ENCODE data around the gene DOCK3.

Gene DOCK3

DNA sequence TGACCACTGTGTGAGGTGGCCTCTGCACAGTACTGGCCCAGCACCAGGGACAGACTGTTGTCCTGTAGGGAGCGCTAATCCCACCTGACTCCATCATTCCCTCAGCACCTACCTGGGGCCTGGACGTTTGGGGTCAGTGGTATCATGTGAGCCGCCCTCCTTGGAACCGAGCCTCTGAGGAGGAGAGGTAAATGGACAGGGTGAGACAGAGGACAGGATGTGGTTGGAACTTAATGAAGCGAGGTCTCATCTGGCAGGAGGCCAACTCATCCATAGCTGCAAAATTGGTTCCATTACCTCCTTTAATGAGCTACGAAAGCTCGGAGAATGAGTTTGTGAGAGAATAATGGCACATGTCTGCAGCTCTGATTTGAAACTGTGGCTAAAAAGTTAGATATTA lies 43.9 kb upstream of the DOCK3 start:
- Histone ChIP-seq H3K9me2 (replicated peaks; ENCODE audit: control insufficient read depth, low read length) (no peaks in the 10 kb centered on the region), H4K20me1 (ENCODE audit: control insufficient read depth, insufficient read depth, low read depth, low read length) (no peaks in the 10 kb centered on the region), H3K27me3 (ENCODE audit: control insufficient read depth, low read length) (no peaks in the 10 kb centered on the region), H3K4me3 (ENCODE audit: low read length) (no peak overlapping the region), H3K79me2 (ENCODE audit: control insufficient read depth, low read length) (no peaks in the 10 kb centered on the region), H3K9me3 (ENCODE audit: control insufficient read depth, insufficient read depth, low read length) (no peaks in the 10 kb centered on the region), H3K4me2 (ENCODE audit: low read length) (no peak overlapping the region), H3K27ac (ENCODE audit: low read depth, low read length) (no peak overlapping the region), H3F3A (ENCODE audit: control insufficient read depth, insufficient read depth) (no peaks in the 10 kb centered on the region), H3K4me1 (ENCODE audit: control insufficient read depth, low read length) (peaks cover 12% of the 10 kb centered on the region), H3K36me3 (ENCODE audit: control insufficient read depth, low read length) (no peaks in the 10 kb centered on the region)
- no peak for TF ChIP-seq CTCF (IDR thresholded peaks at IDR 0.05; ENCODE audit: low read depth, low read length, poor library complexity, severe bottlenecking)
- TF ChIP-seq EZH2phosphoT487 (IDR thresholded peaks at IDR 0.05; ENCODE audit: borderline replicate concordance, low read length) = no peak

DNA sequence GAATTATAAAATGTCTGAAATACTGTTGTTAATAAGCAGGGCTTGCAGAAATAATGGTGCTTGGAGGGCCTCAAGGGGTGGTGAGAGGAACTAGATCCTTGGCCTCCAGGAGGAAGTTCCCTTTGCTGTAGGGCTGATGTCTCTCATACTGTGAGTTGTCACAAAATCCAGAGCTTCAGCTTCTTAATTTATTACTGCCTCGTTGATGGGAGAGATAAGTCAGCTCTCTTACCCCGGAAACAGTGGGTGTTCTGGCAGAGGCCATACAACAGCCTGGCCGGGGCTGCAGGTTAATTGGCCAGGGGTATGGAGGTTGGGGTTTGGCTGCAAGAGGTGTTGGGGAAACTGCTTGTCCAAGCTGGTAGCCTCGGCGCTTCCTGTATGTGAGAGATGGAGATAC lies 42.3 kb upstream of the DOCK3 start:
- H3K79me2 ChIP-seq (ENCODE audit: control insufficient read depth, low read length) = no peaks in the 10 kb centered on the region
- H3K4me3 ChIP-seq (ENCODE audit: low read length) = no peak overlapping the region
- H3K36me3 ChIP-seq (ENCODE audit: control insufficient read depth, low read length) = no peaks in the 10 kb centered on the region
- no peaks in the 10 kb centered on the region for H3K27me3 ChIP-seq (ENCODE audit: control insufficient read depth, low read length)
- H3K27ac ChIP-seq (ENCODE audit: low read depth, low read length) = no peak overlapping the region
- H4K20me1 ChIP-seq (ENCODE audit: control insufficient read depth, insufficient read depth, low read depth, low read length) = no peaks in the 10 kb centered on the region
- peaks cover 12% of the 10 kb centered on the region for H3K4me1 ChIP-seq (ENCODE audit: control insufficient read depth, low read length)
- no peaks in the 10 kb centered on the region for H3F3A ChIP-seq (ENCODE audit: control insufficient read depth, insufficient read depth)
- no peaks in the 10 kb centered on the region for H3K9me3 ChIP-seq (ENCODE audit: control insufficient read depth, insufficient read depth, low read length)
- H3K4me2 ChIP-seq (ENCODE audit: low read length) = no peak overlapping the region
- no peak for TF ChIP-seq CTCF (IDR thresholded peaks at IDR 0.05; ENCODE audit: low read depth, low read length, poor library complexity, severe bottlenecking)
- H3K9me2 ChIP-seq (replicated peaks; ENCODE audit: control insufficient read depth, low read length) = no peaks in the 10 kb centered on the region

GRCh38 chr3:50633230-50633790 lies 41.4 kb upstream of the DOCK3 start:
- Histone ChIP-seq H3K27ac (ENCODE audit: low read depth, low read length) (no peak overlapping the region), H4K20me1 (ENCODE audit: control insufficient read depth, insufficient read depth, low read depth, low read length) (no peaks in the 10 kb centered on the region), H3K4me3 (ENCODE audit: low read length) (no peak overlapping the region), H3K36me3 (ENCODE audit: control insufficient read depth, low read length) (no peaks in the 10 kb centered on the region), H3K9me2 (replicated peaks; ENCODE audit: control insufficient read depth, low read length) (no peaks in the 10 kb centered on the region), H3K27me3 (ENCODE audit: control insufficient read depth, low read length) (no peaks in the 10 kb centered on the region), H3K9me3 (ENCODE audit: control insufficient read depth, insufficient read depth, low read length) (no peaks in the 10 kb centered on the region), H3K79me2 (ENCODE audit: control insufficient read depth, low read length) (no peaks in the 10 kb centered on the region), H3K4me1 (ENCODE audit: control insufficient read depth, low read length) (peaks cover 12% of the 10 kb centered on the region), H3K4me2 (ENCODE audit: low read length) (no peak overlapping the region), H3F3A (ENCODE audit: control insufficient read depth, insufficient read depth) (no peaks in the 10 kb centered on the region)
- TF ChIP-seq EZH2phosphoT487 (IDR thresholded peaks at IDR 0.05; ENCODE audit: borderline replicate concordance, low read length) (no peak), CTCF (IDR thresholded peaks at IDR 0.05; ENCODE audit: low read depth, low read length, poor library complexity, severe bottlenecking) (no peak)

Measured in DOHH2 (cell line).